HG03159 (cell line): ENCODE data around the gene INTS7.
A peak's percentile ranks its signal among the peaks of the same experiment; 100 is the strongest.
"Not testable (repeated sequence)": the region's sequence is repeated elsewhere in the genome, so short reads cannot be mapped to it uniquely, and the experiment has no call there.

ENCODE experiments used
- ATAC-seq: cut with Tn5 transposase; IDR thresholded peaks from one replicate; pipeline ENCODE4 v1.9.1; 2021; ENCODE audit warnings: mild to moderate bottlenecking, moderate library complexity; ENCODE audit not compliant: unreplicated experiment

INTS7 gene

DNA sequence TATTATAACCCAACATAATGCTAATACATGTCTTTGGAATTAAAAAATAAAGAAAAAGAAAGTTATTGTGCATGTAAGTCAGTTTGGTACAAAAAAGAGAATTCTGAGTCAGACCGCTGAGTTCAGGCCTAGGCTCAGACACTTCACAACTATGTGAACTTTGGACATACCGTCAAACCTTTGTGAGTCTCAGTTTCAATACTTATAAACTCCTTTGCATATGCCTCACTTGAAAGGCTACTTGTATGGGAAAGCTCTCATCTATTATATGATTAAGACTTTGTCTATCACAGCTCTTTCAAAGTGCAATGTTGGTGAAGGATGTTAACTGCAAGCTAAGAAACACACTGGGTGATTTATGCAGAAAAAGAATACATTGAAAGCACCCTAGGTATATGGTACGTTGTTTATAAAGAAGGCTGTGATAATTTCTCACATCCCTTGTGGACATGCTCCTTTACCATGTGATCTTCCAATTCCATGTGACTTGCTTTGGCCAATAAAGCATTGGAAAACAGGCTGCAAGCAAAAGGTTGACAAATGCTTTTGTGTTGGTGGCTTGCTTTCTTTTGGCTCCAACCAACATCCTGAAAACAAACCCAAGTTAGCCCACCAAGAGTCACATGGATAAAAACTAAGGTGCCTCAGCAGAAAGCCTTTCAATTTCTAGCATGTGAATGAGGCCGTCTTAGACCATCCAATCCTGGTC lies 49.6 kb downstream of the INTS7 start:
- ATAC-seq: peak; percentile 85

DNA sequence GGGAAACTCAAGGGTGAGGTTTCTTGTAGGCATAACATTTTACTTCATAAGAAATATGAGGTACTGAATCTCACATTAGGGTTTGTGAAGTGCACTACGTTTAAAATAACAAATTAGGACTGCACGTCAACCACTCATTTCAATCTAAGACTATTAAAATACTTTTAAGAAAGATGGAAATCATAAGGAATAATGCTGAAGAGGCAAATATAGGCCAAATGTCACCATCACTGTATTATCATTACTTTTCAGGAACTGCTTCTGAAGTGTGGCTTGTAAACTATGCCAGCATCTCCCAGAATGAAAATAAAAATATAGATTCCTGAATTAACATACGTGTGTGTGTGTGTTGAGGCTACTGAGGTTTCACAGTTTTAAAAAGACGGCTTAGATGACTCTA lies 56.8 kb downstream of the INTS7 start:
- ATAC-seq: no peak

DNA sequence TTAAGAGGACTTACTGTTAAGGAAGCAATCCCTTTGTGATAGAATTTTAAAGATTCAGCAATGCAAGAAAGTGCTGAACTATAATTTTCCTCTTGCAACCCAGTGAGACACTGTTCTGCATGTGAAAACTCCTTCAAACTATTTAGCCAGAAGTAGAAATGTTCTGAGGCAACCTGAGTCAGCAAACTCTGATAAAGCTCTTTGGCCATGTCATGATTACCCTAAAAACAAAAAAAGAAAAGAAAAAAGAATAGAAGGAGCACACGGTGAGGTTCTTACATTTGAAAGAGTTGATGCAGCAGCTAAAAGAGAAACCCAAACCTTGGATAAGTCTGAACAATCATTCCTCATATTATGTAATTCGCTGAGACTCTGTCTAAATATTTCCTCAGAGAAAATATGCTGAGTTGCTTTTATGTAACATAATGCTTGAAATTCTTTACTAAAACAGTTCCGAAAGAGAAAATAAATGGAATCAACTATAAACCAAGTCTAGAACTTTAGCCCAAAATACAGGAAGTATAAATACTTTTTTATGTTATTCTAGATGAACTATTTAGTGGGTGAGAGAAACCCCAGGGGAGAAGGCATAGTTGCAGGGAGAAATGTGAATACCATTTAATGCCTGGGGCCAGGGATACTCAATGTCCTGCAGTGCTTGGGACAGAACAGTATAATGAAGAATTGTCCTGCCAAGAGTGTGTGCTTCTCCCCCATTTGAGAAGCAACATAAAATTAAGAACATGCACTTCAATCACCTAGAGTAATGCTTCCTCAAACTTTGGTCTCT lies 60.0 kb downstream of the INTS7 start:
- ATAC-seq: no peak

DNA sequence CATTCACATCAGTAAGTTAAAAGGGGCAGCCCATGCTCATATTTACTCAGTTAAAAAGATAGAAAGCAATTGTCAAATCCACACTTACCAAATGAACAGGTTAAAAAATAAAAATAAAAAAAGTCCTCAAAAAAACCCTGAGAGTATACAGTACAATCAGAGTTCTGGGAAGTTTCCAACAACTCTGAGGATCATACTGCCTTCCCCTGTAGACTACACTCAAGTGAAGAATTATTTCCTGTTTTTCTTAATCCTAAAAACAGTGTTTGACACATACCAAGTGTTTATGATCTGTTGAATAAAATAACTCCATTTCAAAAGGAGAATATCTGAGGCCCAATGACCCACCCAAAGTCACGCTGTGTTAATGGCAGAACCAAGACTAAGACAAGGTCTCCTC lies 61.8 kb downstream of the INTS7 start:
- ATAC-seq: no peak

DNA sequence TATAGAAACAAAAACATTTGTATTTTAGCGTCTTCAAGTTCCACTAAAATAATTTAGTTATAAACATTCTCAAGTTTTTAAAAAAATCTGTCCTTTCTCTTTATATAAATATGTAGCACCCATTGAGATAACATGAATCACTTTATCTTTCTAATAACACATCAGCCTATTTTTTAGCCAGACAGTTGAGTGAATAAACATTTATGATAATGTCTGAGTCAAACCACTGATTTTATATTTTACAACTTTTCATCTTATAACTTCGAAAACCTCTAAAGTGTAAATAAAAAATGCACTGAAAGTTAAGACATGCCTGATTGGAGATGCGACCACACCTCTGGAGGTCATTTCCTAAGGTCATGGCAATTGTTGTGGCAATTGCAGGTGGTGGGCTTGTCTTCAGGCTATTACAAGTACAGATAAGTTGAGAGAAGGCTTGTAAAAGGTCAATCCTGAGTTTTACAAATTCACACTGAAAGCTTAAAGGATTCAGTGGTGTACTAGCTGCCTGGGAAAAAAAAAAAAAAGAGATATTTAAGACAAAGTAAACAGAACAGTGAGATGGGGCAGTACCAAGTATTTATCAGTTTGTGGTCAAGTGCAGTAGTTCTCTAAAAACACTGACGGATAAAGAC lies 67.0 kb downstream of the INTS7 start:
- no peak for ATAC-seq

DNA sequence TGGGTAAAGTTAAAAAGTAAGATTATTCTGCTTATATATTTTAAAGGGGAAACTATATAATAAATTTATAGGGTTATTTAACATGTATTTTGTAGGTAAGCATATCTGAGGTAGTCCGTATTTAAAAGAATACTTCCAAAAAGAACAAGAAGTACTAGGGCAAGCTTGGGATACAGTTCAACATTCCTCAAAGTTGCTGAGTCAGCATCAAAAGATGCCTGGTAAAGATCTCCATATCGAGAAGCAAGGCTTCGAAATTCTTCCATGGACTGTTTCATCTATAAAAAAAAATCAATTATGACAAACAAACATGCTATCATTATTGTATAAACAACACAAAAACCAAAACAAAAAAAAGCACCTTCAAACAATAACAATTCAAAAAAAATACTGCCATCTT lies 67.7 kb downstream of the INTS7 start:
- no peak for ATAC-seq

DNA sequence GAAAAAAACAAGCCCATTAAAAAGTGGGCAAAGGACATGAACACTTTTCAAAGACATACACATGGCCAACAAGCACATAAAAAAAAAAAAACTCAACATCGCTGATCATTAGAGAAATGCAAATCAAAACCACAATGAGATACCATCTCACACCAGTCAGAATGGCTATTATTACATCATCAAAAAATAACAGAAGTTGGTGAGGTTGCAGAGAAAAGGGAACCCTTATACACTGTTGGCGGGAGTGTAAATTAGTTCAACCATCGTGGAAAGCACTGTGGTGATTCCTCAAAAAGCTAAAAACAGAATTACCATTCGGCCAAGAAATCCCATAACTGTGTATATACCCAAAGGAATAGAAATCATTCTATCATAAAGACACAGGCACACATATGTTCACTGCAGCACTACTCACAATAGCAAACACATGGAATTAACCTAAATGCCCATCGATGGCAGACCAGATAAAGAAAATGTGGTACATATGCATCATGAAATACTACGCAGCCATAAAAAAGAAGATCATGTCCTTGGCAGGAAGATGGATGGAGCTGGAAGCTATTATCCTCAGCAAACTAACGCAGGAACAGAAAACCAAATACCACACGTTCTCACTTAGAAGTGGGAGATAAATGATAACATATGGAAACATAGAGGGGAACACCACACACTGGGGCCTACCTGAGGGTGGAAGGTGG lies 70.1 kb downstream of the INTS7 start:
- no peak for ATAC-seq

DNA sequence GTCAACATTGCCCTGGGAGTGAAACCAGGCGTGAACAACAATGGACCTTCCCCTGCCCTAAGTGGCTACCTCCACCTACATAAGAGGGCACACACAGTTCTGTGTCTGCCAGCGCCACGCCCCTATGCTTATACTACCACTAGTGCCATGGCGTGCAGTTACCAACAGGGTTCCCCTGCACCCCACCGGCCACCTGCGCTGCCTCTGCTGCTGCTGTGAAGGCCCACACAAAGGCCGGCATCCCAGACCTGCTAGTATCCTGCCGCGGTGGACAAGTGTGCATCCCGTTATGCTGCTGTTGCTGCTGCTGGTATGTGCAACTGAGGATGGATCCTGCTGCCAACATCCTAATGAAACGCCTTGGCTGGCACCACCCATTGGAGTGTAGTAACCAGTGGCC lies 75.7 kb downstream of the INTS7 start:
- no peak for ATAC-seq

DNA sequence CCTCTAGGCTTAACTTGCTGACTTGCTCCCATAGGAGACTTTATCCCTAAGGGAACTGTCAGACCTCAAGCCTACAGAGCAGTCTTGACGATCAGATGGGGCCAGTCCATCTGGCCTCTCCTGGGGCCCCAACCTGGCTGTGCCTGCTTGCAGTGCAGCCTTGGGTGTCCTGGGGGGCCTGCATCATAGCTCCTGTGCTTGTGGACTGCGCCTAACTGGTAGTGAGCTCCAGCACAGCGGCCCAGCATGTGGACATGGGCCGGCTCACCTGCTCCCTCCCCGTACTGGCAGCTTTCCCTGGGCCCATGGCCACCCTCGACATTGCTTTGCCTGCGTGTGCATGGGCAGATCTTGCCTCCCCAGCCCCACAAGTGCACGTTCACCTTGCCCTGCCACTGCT lies 76.1 kb downstream of the INTS7 start:
- ATAC-seq: no peak

DNA sequence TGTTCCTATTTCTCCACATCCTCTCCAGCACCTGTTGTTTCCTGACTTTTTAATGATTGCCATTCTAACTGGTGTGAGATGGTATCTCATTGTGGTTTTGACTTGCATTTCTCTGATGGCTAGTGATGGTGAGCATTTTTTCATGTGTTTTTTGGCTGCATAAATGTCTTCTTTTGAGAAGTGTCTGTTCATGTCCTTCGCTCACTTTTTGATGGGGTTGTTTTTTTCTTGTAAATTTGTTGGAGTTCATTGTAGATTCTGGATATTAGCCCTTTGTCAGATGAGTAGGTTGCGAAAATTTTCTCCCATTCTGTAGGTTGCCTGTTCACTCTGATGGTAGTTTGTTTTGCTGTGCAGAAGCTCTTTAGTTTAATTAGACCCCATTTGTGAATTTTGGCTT lies 81.3 kb downstream of the INTS7 start:
- ATAC-seq: not testable (repeated sequence)

DNA sequence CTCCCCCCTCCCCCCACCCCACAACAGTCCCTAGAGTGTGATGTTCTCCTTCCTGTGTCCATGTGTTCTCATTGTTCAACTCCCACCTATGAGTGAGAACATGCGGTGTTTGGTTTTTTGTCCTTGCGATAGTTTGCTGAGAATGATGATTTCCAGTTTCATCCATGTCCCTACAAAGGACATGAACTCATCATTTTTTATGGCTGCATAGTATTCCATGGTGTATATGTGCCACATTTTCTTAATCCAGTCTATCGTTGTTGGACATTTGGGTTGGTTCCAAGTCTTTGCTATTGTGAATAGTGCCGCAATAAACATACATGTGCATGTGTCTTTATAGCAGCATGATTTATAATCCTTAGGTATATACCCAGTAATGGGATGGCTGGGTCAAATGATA lies 81.8 kb downstream of the INTS7 start:
- ATAC-seq: not testable (repeated sequence)

DNA sequence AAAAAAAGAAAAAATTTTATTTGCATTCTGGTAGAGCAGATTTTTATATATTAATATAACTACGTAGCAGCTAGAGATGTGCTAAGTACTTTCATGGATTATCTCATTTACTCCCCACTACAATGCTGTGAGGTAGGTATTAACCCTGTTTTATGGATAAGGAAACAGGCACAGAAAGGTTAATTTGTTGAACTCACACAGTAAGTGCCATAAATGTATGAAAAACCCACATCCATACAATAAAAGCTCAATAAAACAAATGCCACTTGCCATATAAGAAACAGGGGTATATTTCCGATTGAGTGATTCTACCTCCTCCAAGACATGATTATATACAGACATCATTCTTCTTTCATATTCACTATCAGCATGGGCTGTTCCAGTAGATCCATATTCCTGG lies 83.1 kb downstream of the INTS7 start:
- ATAC-seq: no peak

DNA sequence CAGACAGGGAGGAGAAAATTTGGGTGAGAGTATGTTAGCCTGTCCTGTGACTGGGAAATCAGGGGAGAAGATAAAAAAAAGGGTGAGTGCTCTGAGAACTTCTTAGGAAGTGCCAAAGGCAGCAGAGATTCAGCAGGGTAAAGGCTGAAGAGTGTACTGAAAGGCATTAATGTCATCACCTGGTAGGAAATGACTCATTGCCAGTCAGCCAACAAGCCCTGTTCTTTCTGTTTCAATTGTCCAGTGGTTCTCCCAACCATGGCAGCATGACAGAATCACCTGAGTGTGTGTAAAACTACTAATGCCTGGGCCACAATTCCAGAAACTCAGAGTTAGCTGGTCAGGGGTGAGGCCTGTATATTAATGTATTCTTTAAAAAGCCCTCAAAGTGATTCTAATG lies 83.5 kb downstream of the INTS7 start:
- peak; percentile 91 for ATAC-seq

DNA sequence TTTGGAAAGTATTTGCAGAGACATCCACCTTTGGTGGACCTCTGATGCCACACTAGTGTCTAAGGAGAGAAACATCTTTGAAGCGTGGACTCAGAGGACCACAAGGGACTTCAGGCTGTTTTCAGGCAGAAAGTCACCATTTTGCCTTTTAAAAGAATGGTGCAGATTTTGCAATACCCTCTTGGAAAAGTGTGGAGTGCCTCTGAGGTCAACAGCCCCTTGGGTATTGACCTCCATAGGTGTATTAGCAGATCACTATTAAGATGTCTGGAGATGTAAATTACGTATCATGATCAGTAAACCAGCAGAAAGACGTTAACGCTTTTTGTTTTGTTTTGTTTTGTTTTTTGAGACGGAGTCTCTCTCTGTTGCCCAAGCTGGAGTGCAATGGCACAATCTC lies 87.0 kb downstream of the INTS7 start:
- ATAC-seq: no peak

DNA sequence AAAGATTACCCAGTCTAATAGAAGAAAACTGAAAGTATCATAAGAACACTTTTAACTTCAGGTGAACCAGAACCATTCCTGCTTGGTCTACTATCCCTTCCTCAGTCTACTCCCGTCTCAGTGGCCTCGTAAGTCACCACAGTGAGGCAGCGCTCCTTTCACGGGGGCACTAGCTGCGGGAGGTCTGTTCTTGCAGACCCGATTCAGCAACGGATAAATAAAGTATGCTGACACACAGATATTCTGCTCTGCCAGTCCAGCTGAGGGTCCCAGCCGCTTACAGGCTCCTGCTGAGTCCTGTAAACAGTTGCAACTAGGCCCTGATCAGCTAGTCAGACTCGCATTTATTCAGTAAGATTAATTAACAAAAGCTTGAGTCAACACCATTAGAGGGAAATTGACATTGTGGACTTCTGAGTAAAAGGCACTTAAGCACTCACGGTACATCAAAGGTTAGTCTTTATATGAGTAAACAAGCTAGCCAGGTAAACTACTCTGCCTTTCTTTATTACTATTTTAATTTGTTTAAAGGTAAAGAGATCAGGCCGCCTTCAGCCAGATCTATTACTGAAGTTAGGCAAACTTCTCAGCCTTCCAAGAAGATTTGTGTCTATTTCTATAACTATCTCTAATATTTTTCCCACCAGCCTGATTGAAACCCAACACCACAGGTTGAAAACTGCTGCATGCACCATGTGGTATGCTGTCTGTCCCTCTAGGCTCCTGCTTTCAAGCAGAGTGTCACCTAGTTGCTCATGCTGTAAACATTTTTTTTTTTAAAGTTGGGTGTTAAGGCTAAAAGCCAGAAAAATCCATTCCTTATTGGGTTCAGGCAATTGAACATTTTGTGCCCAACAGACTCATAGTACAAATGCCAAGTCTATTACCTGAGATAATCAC lies 87.7 kb downstream of the INTS7 start:
- ATAC-seq: no peak

DNA sequence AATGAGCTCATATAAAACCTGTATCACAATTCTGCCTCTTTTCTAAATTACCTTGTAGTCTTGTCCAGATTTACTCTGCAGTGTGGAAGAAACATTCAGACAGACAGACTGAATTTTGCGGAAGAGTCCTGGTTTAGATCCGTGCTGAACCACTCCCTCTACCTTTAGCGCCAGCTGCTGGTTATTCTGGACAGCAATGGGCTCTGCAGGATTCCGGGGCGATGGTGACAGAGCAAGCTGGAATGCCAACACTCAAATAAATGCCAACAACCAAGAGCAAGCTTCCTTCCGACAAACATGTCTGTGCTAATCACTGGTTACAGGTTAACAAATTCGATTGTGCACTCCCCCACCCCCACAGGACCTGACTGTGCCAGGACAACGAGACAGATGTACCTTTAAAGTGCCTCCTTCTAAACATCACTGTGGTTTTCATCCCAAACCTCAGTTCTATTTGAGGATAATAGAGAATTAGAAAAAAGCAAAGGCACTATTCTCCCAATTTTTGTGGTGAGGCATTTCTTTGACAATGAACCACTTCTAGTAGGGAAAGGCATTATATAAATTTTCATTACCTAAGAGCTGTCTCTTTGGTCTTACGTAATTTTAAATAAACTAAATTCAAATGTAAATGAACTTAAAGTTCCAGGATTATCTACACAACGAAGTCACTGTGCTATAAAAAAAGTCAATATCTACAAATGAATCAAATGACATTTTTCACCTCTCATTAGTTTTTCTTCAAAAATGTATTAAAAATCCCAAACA lies 90.4 kb downstream of the INTS7 start:
- no peak for ATAC-seq

DNA sequence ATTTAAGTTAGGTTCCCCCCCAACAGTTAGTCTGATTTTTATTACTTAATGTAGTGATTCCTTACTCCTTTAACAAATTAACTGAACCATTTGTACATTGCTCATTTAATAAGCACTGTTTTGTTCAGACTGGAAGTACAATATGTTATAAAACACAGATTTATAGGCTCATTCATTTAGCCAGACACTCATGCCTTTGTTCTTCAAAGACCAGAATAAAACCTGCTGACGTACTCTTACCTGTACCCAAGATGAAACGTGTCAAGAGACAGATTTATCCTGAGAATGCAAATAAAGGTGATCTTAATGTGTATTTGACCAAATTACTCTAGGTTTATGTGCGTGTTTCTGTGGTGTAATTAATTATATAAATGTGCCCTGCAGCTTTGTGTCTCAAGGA lies 92.8 kb downstream of the INTS7 start:
- no peak for ATAC-seq

DNA sequence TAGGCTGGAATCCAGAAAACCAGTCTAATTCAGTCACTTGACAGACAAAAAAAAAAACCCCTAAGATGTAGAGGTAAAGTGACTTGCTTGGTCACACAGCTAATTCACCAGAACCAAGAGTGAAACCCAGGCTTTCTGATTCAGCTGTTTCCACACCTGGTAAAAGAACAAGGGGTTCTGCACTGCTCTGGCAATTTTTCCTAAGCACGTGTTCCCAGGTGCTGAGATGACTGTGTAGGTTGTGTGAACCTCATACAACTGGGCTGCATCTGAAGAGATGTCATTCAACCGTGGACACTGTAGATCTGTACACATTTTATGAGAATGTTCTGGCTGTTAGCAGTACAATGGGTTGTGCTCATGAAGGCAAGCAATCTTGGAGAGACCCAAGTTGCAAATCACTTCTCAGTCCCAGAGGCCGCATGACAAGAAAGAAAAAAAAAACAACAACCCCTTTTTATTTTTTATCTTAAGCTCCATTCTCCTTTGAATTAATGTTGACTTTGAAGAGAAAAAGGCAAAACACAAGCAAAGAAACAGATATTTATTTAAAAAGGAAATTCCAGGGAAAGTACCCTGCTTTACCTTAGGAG lies 95.4 kb downstream of the INTS7 start:
- peak; percentile 82 for ATAC-seq

DNA sequence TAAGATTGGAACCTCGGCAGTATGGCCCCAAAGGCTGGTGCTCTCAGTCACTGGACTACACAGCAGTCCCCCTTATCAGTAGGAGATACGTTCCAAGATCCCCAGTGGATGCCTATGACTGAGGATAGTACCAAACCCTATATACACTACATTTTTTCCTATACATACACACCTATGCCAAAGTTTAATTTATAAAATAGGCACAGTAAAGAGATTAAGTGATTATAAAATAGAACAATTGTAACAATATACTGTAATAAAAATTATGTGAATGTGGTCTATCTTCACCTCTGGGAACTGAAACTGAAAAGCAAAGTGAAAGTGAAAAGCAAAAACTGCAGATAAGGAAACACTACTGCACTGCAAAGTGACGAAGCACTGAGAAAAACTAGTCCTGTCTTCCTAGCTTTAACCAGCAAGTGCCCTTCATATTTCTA lies 96.8 kb downstream of the INTS7 start:
- ATAC-seq: peak; percentile 32
